SK-N-MC (cell line): ENCODE results near the gene TYW1B.

Experiments used
- EZH2 ChIP-seq: fragments of 200-600 bp; sonication (generic); IDR thresholded peaks from one replicate; pipeline ENCODE4 v1.6.1; 2017; ENCODE audit warnings: antibody characterized with exemption
- FOXP2 ChIP-seq: optimal IDR thresholded peaks from 2 replicates; pipeline ENCODE3; 2011; ENCODE audit warnings: mild to moderate bottlenecking, moderate library complexity; ENCODE audit not compliant: insufficient read depth; ENCODE audit errors: extremely low read length, control extremely low read depth
- POLR2AphosphoS5 ChIP-seq: IDR thresholded peaks from 2 replicates; pipeline ENCODE4 v1.6.1; 2012; ENCODE audit warnings: mild to moderate bottlenecking, low read depth, low read length, borderline replicate concordance

DNA sequence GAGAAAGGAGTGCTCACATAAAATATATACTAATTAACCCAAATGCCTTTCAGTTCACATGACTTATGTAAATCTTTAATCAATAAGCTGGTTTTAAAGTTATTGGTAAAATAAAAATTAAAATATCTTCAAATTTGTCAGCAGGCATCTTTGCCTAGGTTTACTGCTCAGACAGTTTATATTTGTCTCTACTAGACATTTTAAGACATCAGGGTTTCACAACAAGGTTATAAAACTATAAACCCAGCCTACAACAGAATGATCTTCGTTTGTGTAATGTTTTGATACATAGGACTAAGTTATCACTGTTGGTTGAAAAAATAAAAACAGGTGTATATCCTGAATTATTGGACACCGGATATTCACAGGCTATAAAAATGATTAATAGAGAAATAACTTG lies 67.4 kb downstream of the TYW1B start:
- no peak for TF ChIP-seq POLR2AphosphoS5
- TF ChIP-seq EZH2: no peak
- TF ChIP-seq FOXP2: no peak
